ENCODE data around the gene TCF4. TPM values are rescaled to one million over a fixed set of nuclear protein-coding genes. Genes with fewer than 3 reads are reported as not detected.

The TCF4 gene
- total RNA-seq, 4 donors from 2014 or later, result 114 to 190 (median 132) TPM

DNA sequence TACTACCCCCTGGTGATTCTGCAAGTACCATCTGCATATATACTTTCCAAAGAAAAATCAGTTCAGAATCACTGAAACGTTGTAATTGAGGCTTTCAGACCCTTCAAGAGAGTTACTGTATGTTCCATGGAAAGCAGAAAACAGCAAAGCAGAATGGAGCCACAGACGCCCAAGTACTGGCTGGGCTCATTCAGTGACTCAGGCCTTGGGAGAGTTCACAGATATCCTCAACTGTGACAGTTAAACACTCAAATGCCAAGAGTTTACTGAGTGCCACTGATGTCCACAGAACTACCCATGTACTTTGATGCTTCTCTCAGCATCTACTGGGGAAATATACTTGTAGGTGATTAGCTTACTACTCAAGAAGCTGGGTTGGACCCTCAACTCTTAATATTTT, 303.4 kb downstream of the TCF4 start:
- H3K4me1 ChIP-seq, result peaks cover 7 to 19% of the 10 kb centered on the region in 2 donors
- 72 to 86% methylated on average over 2 of the region's 2 CpGs for WGBS, 2 donors

DNA sequence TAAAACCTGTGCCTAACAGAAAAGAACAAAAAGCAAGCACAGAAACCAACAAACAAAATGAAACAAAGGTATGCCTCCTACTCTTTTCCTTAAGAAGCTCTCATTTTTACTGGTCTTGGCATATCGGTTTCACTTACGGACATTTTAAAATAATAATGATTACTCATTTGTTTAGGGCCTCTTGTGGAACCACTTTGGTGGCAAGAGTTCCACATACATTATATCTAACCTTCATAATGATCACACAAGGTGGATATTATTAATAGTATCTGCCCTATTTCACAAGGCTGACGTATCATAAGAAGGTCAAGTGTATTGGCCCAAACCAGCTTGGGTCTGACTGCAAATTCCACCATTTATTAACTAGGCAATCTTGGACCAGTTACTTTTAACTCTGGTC, 304.7 kb downstream of the TCF4 start:
- no peak for DNase-seq
- Histone ChIP-seq H3K36me3 (no peaks in the 10 kb centered on the region), H3K4me3 (replicated peaks in 1 of 3) (no peak overlapping the region), H3K9me3 (no peaks in the 10 kb centered on the region), H3K27ac (no peak overlapping the region), H3K27me3 (no peaks in the 10 kb centered on the region), H3K4me1 (peaks cover 4 to 8% of the 10 kb centered on the region in 2 donors)
- intact Hi-C loops (cut with DNase I), result no loop called here
- 85 to 86% methylated on average over 3 of the region's 3 CpGs for WGBS, 2 donors
- TF ChIP-seq POLR2A (IDR thresholded peaks at IDR 0.05), result no peak
- TF ChIP-seq, protein P1, sequence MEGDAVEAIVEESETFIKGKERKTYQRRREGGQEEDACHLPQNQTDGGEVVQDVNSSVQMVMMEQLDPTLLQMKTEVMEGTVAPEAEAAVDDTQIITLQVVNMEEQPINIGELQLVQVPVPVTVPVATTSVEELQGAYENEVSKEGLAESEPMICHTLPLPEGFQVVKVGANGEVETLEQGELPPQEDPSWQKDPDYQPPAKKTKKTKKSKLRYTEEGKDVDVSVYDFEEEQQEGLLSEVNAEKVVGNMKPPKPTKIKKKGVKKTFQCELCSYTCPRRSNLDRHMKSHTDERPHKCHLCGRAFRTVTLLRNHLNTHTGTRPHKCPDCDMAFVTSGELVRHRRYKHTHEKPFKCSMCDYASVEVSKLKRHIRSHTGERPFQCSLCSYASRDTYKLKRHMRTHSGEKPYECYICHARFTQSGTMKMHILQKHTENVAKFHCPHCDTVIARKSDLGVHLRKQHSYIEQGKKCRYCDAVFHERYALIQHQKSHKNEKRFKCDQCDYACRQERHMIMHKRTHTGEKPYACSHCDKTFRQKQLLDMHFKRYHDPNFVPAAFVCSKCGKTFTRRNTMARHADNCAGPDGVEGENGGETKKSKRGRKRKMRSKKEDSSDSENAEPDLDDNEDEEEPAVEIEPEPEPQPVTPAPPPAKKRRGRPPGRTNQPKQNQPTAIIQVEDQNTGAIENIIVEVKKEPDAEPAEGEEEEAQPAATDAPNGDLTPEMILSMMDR (IDR thresholded peaks at IDR 0.05), result no peak

More for the DNA sequence above, 303.4 kb downstream of the TCF4 start:
- no peak overlapping the region for H3K27ac ChIP-seq
- H3K4me3 ChIP-seq (replicated peaks in 1 of 3), result no peak overlapping the region
- no peaks in the 10 kb centered on the region for H3K9me3 ChIP-seq
- intact Hi-C loops (cut with DNase I), result no loop called here
- no peaks in the 10 kb centered on the region for H3K36me3 ChIP-seq
- H3K27me3 ChIP-seq, result no peaks in the 10 kb centered on the region
- no peak for DNase-seq
- TF ChIP-seq, protein P1 (IDR thresholded peaks at IDR 0.05), result no peak

DNA sequence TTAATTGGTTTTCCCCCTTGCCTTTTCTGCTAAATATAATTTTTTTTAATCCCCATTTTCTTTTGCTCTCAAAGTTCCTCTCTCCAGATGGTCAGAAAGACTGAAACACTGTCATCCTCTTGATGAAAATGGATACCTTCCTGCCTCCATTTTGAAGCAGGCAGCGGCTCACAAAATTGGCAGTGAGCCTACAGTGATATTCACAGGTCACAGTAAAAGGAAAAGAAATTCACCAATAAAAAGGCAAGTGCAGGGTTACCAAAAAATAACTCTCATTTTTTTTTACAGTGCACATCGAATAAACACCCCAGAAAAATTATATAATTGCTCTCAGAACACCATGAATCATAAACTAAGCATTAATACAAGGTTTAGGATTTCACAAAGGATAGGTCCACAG, 307.5 kb downstream of the TCF4 start:
- TF ChIP-seq POLR2A (IDR thresholded peaks at IDR 0.05), result no peak
- Histone ChIP-seq H3K36me3 (peaks cover 0 to 4% of the 10 kb centered on the region in 2 donors), H3K4me1 (no peaks in the 10 kb centered on the region), H3K4me3 (replicated peaks in 1 of 3) (no peak overlapping the region), H3K9me3 (no peaks in the 10 kb centered on the region), H3K27ac (no peak overlapping the region), H3K27me3 (no peaks in the 10 kb centered on the region)
- DNase-seq, result no peak
- intact Hi-C loops (cut with DNase I), result no loop called here
- WGBS, 2 donors, result 55 to 66% methylated on average over 2 of the region's 2 CpGs

DNA sequence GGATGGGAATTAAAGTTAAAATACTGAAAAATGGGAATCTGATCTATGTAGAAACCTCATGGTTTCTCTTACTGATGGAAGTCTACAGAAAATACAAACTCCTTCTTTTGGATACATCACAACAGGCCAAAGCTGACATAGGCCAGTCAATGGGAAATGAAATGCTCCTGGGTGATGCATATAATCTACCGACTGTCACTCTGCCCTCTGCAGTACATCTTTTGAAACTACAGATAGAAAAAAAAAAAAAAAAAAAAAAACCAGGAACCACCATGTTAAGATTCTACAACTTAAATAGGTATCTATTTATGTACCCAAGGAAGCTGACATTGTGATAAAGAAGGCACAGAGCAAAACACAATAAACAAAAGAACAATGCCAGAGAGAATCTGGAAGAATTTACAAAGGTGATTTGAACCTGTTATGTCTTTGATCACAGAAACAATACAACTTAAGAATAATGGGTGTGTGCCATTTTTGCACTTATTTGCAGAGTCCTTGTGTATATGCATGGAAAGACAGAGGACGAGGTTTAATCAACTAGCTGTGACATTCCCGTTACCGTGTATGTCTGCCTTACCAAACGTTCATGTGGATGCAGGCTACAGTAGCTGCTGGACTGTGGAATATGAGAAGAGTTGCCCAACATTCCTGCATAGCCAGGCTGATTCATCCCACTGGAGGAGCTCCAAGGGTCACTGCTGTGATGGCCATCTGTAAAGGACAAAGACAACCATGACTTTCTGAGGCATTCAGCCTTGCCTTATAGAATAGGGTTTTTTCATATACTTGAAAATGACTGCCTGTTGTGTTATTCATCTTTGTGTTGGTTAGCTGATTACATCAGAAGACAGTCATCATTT, 312.7 kb downstream of the TCF4 start:
- no peak overlapping the region for H3K4me3 ChIP-seq (replicated peaks in 1 of 3)
- peak in 1 of 2 donors; percentile 11 for DNase-seq
- no peaks in the 10 kb centered on the region for H3K27me3 ChIP-seq
- 79 to 82% methylated on average over 5 of the region's 5 CpGs for WGBS, 2 donors
- no peaks in the 10 kb centered on the region for H3K9me3 ChIP-seq
- TF ChIP-seq, protein P1 (IDR thresholded peaks at IDR 0.05), result peak in 2 of 6 experiments; percentile 30 to 35
- no peak for TF ChIP-seq POLR2A (IDR thresholded peaks at IDR 0.05)
- no peaks in the 10 kb centered on the region for H3K4me1 ChIP-seq
- intact Hi-C loops (cut with DNase I), result no loop called here
- H3K27ac ChIP-seq, result no peak overlapping the region
- peaks cover 12 to 15% of the 10 kb centered on the region in 2 donors for H3K36me3 ChIP-seq

DNA sequence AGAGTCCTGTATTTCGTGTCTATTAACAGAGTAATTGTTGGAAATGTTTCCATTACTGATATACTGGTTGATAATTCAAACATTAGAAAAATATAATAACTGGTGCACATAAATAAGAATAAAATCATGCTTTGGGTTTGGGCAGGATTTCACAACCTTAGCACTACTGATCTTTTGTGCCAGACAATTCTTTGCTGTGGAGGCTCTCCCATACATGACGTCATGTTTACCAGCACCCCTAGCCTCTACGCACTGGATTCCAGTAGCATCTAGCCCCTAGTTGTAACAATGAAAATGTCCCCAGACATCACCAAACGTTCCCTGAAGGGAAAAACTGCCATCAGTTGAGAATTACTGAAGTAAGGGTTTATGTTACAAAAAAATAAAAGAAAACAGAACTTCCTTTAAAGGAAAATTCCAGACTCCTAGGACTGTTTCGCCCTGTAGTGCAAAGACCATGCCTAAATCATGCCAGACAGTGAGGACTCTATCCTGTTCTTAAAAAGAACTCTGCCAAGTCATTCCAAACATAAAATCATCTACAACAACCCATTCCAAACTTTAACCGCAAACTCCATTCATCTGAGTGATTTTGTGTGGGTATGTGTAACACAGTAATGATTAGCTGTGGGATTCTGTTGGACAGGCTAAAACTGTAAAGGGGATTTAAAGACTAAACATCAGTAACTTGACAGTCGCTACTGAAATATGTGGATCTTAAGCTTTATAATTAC, 315.3 kb downstream of the TCF4 start:
- Histone ChIP-seq H3K4me1 (no peaks in the 10 kb centered on the region), H3K9me3 (no peaks in the 10 kb centered on the region), H3K4me3 (replicated peaks in 1 of 3) (no peak overlapping the region), H3K27ac (peak overlapping the region in 1 of 3 donors; percentile 26), H3K27me3 (no peaks in the 10 kb centered on the region), H3K36me3 (peaks cover 12 to 14% of the 10 kb centered on the region in 2 donors)
- no peak for DNase-seq
- TF ChIP-seq POLR2A (IDR thresholded peaks at IDR 0.05), result no peak
- TF ChIP-seq, protein P1 (IDR thresholded peaks at IDR 0.05), result no peak
- 81 to 83% methylated on average over 7 of the region's 7 CpGs for WGBS, 2 donors
- intact Hi-C loops (cut with DNase I), result no loop called here
